Transverse colon (tissue), 3 donors: ENCODE results near the gene RGS11.

Experiments used
- CTCF ChIP-seq, 5 experiments: fragments of 200-600 bp in 3 of 5; fragments of 450-650 bp in 2 of 5; sonication (generic) in 3 of 5; IDR thresholded peaks; 1 replicate in 2 of 5; 2 replicates in 3 of 5; pipeline ENCODE4 v1.5.1; 2016 to 2017; ENCODE audit warnings: antibody characterized with exemption in 5 of 5, inconsistent platforms in 3 of 5, mild to moderate bottlenecking in 2 of 5, moderate library complexity in 1 of 5
- EP300 ChIP-seq: sonication (generic); formaldehyde crosslinking; IDR thresholded peaks from one replicate; pipeline ENCODE4 v1.6.1; 2017; ENCODE audit warnings: antibody characterized with exemption, low read depth
- POLR2A ChIP-seq: fragments of 450-650 bp; IDR thresholded peaks from one replicate; pipeline ENCODE4 v1.6.1; 2016; ENCODE audit warnings: antibody characterized with exemption, mild to moderate bottlenecking, moderate library complexity

GRCh38 chr16:252366-253337 is 23.1 kb downstream of the RGS11 start:
- TF ChIP-seq CTCF (IDR thresholded peaks at IDR 0.05), result no peak
- no peak for TF ChIP-seq POLR2A
- TF ChIP-seq EP300, result no peak
